HCT116 (cell line): ENCODE results near the gene BLID. TPM values are rescaled to one million over a fixed set of nuclear protein-coding genes. Genes with fewer than 3 reads are reported as not detected.

Source experiments
- ATAC-seq: fragments of 200-7000 bp; cut with Tn5 transposase; 2 replicates; pipeline ENCODE4 v1.9.1; 2020; ENCODE audit warnings: mild to moderate bottlenecking, moderate library complexity
- BruUV-seq: library from RNA; stranded (reverse); fragments of 400-500 nt; replicated peaks from 2 replicates; lab custom pipeline; 2021; lab: Mats Ljungman, UMichigan
- CTCF ChIA-PET: fragments of 300-600 bp; sonication (Branson Sonifier 250); formaldehyde crosslinking; loops from one replicate; lab custom pipeline; 2021; ENCODE audit warnings: antibody characterized with exemption; lab: Charles Lee
- POLR2A ChIA-PET: fragments of 300-600, 350-600 bp; sonication (Branson Sonifier 250); formaldehyde crosslinking; loops from one replicate; lab custom pipeline; 2021; ENCODE audit warnings: antibody characterized with exemption; lab: Charles Lee
- RAD21 ChIA-PET, 2 experiments: fragments of 300-600 bp; sonication (Branson Sonifier 250); formaldehyde crosslinking; loops; one replicate each; lab custom pipeline; 2023; ENCODE audit warnings: low total read pairs in 2 of 2; ENCODE audit not compliant: uncharacterized antibody in 2 of 2, unreplicated experiment in 2 of 2, low non-redundant PET in 1 of 2; lab: Charles Lee
- DNase-seq: peaks from one replicate; pipeline ENCODE4 v3.0.0-alpha.2; 2010; ENCODE audit warnings: low read depth, low spot score
- H2AFZ ChIP-seq: fragments of 200-600 bp; shearing (Covaris generic), sonication (generic); 2 replicates; pipeline ENCODE4 v1.6.1; 2017; ENCODE audit warnings: low read depth, mixed run types, mixed read lengths, antibody characterized with exemption, low read length; ENCODE audit not compliant: poor library complexity, severe bottlenecking
- H3K27ac ChIP-seq: 2 replicates; pipeline ENCODE4 v1.5.1; 2012; ENCODE audit warnings: low read depth, low read length
- H3K27me3 ChIP-seq: fragments of 200-600 bp; sonication (generic); 2 replicates; pipeline ENCODE4 v1.6.1; 2016; ENCODE audit warnings: mixed run types, low read length, mixed read lengths; ENCODE audit not compliant: insufficient read depth
- H3K36me3 ChIP-seq, 2 experiments: fragments of 200-500 bp in 1 of 2; fragments of 200-600 bp in 1 of 2; sonication (Bioruptor generic) in 1 of 2; sonication (generic) in 1 of 2; 2 replicates each; pipeline versions ENCODE4 v1.5.1 to v1.6.1; 2014 to 2016; ENCODE audit warnings: low read length in 2 of 2, inconsistent platforms in 1 of 2, mixed read lengths in 1 of 2, mixed run types in 1 of 2; ENCODE audit not compliant: insufficient read depth in 2 of 2, control insufficient read depth in 1 of 2
- H3K4me1 ChIP-seq, 2 experiments: fragments of 200-600 bp in 1 of 2; sonication (generic) in 1 of 2; 2 replicates each; pipeline versions ENCODE4 v1.5.1 to v1.6.1; 2012 to 2017; ENCODE audit warnings: low read length in 2 of 2, inconsistent platforms in 1 of 2, mild to moderate bottlenecking in 1 of 2, mixed read lengths in 1 of 2, mixed run types in 1 of 2, moderate library complexity in 1 of 2; ENCODE audit not compliant: insufficient read depth in 2 of 2, control insufficient read depth in 1 of 2
- H3K4me2 ChIP-seq: fragments of 200-600 bp; sonication (generic); 2 replicates; pipeline ENCODE4 v1.6.1; 2017; ENCODE audit warnings: mixed run types, low read length, mixed read lengths
- H3K4me3 ChIP-seq, 2 experiments: fragments of 200-600 bp in 1 of 2; sonication (generic) in 1 of 2; replicated peaks in 1 of 2; 2 replicates each; pipeline ENCODE4 v1.5.1; 2011 to 2016; ENCODE audit warnings: low read length in 2 of 2, control low read depth in 1 of 2, low read depth in 1 of 2, mild to moderate bottlenecking in 1 of 2, mixed read lengths in 1 of 2, mixed run types in 1 of 2
- H3K79me2 ChIP-seq: fragments of 200-600 bp; sonication (generic); 2 replicates; pipeline ENCODE4 v1.6.1; 2017; ENCODE audit warnings: mild to moderate bottlenecking, mixed run types, low read length, moderate library complexity, mixed read lengths; ENCODE audit not compliant: insufficient read depth
- H3K9ac ChIP-seq: fragments of 200-600 bp; sonication (generic); 2 replicates; pipeline ENCODE4 v1.6.1; 2016; ENCODE audit warnings: low read length, mixed read lengths
- H3K9me2 ChIP-seq: fragments of 200-600 bp; sonication (generic), shearing (Covaris generic); 2 replicates; pipeline ENCODE4 v1.6.1; 2017; ENCODE audit warnings: mixed run types, mild to moderate bottlenecking, moderate library complexity; ENCODE audit not compliant: insufficient read depth
- H3K9me3 ChIP-seq, 2 experiments: fragments of 200-500 bp in 1 of 2; fragments of 200-600 bp in 1 of 2; sonication (Bioruptor generic) in 1 of 2; sonication (generic) in 1 of 2; 2 replicates each; pipeline ENCODE4 v1.6.1; 2014 to 2017; ENCODE audit warnings: low read length in 2 of 2, mixed read lengths in 2 of 2, inconsistent platforms in 1 of 2, low read depth in 1 of 2, mild to moderate bottlenecking in 1 of 2, mixed run types in 1 of 2, moderate library complexity in 1 of 2; ENCODE audit not compliant: control insufficient read depth in 1 of 2, insufficient read depth in 1 of 2
- H4K20me1 ChIP-seq: fragments of 200-600 bp; sonication (generic), shearing (Covaris generic); 2 replicates; pipeline ENCODE4 v1.6.1; 2017; ENCODE audit warnings: mixed run types, mild to moderate bottlenecking, moderate library complexity; ENCODE audit not compliant: insufficient read depth
- CBX3 ChIP-seq: IDR thresholded peaks from 2 replicates; pipeline ENCODE4 v1.6.1; 2012; ENCODE audit warnings: low read depth
- EZH2phosphoT487 ChIP-seq: fragments of 200-600 bp; IDR thresholded peaks from 2 replicates; pipeline ENCODE4 v1.6.1; 2018; ENCODE audit warnings: antibody characterized with exemption, borderline replicate concordance
- POLR2A ChIP-seq: IDR thresholded peaks from 2 replicates; pipeline ENCODE4 v1.7.0; 2011; ENCODE audit warnings: borderline replicate concordance; ENCODE audit not compliant: insufficient read depth, insufficient read length; ENCODE audit errors: extremely low read depth
- SP1 ChIP-seq: IDR thresholded peaks from 2 replicates; pipeline ENCODE4 v1.6.1; 2012; ENCODE audit warnings: low read depth
- SRF ChIP-seq: IDR thresholded peaks from 2 replicates; pipeline ENCODE4 v1.6.1; 2012; ENCODE audit warnings: low read depth
- TCF7L2 ChIP-seq: IDR thresholded peaks from 2 replicates; pipeline ENCODE4 v1.7.0; 2011; ENCODE audit warnings: borderline replicate concordance, inconsistent platforms; ENCODE audit not compliant: insufficient read depth, insufficient read length; ENCODE audit errors: extremely low read depth
- YY1 ChIP-seq: IDR thresholded peaks from 2 replicates; pipeline ENCODE4 v1.6.1; 2011; ENCODE audit warnings: low read length, low read depth, moderate library complexity, mild to moderate bottlenecking; ENCODE audit not compliant: insufficient replicate concordance; ENCODE audit errors: extremely low read depth
- intact Hi-C: fragments of 100-400 bp; cut with micrococcal nuclease; formaldehyde crosslinking; loops from 2 replicates; pipeline ENCODE4 v1.10.0; 2022
- total RNA-seq: library from RNA; stranded (reverse); gene quantifications from one replicate; pipeline ENCODE4 v1.2.1, GENCODE V29; 2021; ENCODE audit not compliant: unreplicated experiment
- TF ChIP-seq, protein P1 (sequence below): IDR thresholded peaks from 2 replicates; pipeline ENCODE4 v1.6.1; 2012; ENCODE audit warnings: low read depth
- TF ChIP-seq, protein P2 (sequence below): IDR thresholded peaks from 2 replicates; pipeline ENCODE4 v1.6.1; 2011; ENCODE audit warnings: mild to moderate bottlenecking, low read length, moderate library complexity; ENCODE audit not compliant: insufficient replicate concordance; ENCODE audit errors: extremely low read depth
- TF ChIP-seq, protein P3 (sequence below): IDR thresholded peaks from 2 replicates; pipeline ENCODE4 v1.6.1; 2012

The BLID gene
- total RNA-seq, 1 experiment from 2014 or later: 8.9 TPM

DNA sequence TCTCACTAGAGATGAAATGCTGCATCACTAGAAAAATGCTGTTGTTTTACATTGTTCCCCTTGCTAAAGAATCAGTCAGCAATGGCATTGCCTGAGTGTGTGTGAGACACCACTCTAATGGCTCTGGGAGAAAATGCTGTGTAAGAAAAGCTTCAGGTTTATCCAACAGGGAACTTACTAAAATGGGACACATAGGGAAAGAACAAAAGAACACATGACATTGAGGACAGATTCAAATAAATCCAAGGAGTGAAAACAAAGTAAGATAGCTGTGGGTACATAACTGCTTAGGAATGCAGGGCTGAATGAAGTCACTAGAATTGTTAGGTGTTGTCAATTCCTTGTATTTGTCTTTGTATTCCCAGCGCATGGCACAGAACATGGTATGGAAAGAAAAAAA lies 24.2 kb downstream of the BLID start:
- H3K4me2 ChIP-seq: no peak overlapping the region
- H3K27me3 ChIP-seq: no peaks in the 10 kb centered on the region
- no peaks in the 10 kb centered on the region for H3K9me3 ChIP-seq
- RAD21 ChIA-PET: no interaction called here
- intact Hi-C loops: no loop called here
- H3K4me1 ChIP-seq: peaks cover 3 to 41% of the 10 kb centered on the region in 2 experiments
- no peak overlapping the region for H3K9ac ChIP-seq
- H4K20me1 ChIP-seq: 0 out of 2 replicates have a peak, but pooled peaks cover 4% of the 10 kb centered on the region
- no peak overlapping the region for H3K4me3 ChIP-seq
- DNase-seq: no peak
- peaks cover 64% of the 10 kb centered on the region for H3K79me2 ChIP-seq
- no peak for ATAC-seq
- no peak overlapping the region for H2AFZ ChIP-seq
- POLR2A ChIA-PET: no interaction called here
- peaks cover 5 to 59% of the 10 kb centered on the region in 2 experiments; a peak in 3 of 4 replicates for H3K36me3 ChIP-seq
- no peaks in the 10 kb centered on the region for H3K9me2 ChIP-seq
- TF ChIP-seq SRF (no peak), POLR2A (no peak), CBX3 (no peak), SP1 (no peak), TCF7L2 (no peak), EZH2phosphoT487 (no peak), YY1 (no peak)
- TF ChIP-seq, protein P1, sequence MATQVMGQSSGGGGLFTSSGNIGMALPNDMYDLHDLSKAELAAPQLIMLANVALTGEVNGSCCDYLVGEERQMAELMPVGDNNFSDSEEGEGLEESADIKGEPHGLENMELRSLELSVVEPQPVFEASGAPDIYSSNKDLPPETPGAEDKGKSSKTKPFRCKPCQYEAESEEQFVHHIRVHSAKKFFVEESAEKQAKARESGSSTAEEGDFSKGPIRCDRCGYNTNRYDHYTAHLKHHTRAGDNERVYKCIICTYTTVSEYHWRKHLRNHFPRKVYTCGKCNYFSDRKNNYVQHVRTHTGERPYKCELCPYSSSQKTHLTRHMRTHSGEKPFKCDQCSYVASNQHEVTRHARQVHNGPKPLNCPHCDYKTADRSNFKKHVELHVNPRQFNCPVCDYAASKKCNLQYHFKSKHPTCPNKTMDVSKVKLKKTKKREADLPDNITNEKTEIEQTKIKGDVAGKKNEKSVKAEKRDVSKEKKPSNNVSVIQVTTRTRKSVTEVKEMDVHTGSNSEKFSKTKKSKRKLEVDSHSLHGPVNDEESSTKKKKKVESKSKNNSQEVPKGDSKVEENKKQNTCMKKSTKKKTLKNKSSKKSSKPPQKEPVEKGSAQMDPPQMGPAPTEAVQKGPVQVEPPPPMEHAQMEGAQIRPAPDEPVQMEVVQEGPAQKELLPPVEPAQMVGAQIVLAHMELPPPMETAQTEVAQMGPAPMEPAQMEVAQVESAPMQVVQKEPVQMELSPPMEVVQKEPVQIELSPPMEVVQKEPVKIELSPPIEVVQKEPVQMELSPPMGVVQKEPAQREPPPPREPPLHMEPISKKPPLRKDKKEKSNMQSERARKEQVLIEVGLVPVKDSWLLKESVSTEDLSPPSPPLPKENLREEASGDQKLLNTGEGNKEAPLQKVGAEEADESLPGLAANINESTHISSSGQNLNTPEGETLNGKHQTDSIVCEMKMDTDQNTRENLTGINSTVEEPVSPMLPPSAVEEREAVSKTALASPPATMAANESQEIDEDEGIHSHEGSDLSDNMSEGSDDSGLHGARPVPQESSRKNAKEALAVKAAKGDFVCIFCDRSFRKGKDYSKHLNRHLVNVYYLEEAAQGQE: no peak
- TF ChIP-seq, protein P2, sequence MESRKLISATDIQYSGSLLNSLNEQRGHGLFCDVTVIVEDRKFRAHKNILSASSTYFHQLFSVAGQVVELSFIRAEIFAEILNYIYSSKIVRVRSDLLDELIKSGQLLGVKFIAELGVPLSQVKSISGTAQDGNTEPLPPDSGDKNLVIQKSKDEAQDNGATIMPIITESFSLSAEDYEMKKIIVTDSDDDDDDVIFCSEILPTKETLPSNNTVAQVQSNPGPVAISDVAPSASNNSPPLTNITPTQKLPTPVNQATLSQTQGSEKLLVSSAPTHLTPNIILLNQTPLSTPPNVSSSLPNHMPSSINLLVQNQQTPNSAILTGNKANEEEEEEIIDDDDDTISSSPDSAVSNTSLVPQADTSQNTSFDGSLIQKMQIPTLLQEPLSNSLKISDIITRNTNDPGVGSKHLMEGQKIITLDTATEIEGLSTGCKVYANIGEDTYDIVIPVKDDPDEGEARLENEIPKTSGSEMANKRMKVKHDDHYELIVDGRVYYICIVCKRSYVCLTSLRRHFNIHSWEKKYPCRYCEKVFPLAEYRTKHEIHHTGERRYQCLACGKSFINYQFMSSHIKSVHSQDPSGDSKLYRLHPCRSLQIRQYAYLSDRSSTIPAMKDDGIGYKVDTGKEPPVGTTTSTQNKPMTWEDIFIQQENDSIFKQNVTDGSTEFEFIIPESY: no peak
- TF ChIP-seq, protein P3, sequence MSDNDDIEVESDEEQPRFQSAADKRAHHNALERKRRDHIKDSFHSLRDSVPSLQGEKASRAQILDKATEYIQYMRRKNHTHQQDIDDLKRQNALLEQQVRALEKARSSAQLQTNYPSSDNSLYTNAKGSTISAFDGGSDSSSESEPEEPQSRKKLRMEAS: no peak
- H3K27ac ChIP-seq: peak overlapping the region; percentile 7; the same call in 1 of the 2 replicates
- no TSS peak for BruUV-seq
- CTCF ChIA-PET: no interaction called here
